IMR-90 (cell line): ENCODE measurements around the gene FBXO17. TPM values are rescaled to one million over a fixed set of nuclear protein-coding genes. Genes with fewer than 3 reads are reported as not detected.

Source experiments
- ATAC-seq: fragments of 200-7000 bp; cut with Tn5 transposase; 2 replicates; pipeline ENCODE4 v1.9.1; 2020; ENCODE audit warnings: low read depth, mild to moderate bottlenecking, moderate library complexity
- BruUV-seq: library from RNA; stranded (reverse); fragments of 400-500 nt; replicated peaks from 2 replicates; lab custom pipeline; 2021; lab: Mats Ljungman, UMichigan
- CTCF ChIA-PET: fragments of 300-600 bp; formaldehyde crosslinking; extraction: SDS; loops from one replicate; lab custom pipeline; 2021; ENCODE audit warnings: antibody characterized with exemption; lab: Yijun Ruan, JAX
- POLR2A ChIA-PET: fragments of 300-600 bp; sonication (Branson Sonifier 250); formaldehyde crosslinking; loops from one replicate; lab custom pipeline; 2022; ENCODE audit warnings: antibody characterized with exemption; ENCODE audit not compliant: unreplicated experiment; lab: Charles Lee
- DNase-seq: peaks from one replicate; pipeline ENCODE4 v3.0.0; 2013
- H2AFZ ChIP-seq: replicated peaks from 2 replicates; pipeline ENCODE3; 2013; ENCODE audit warnings: low read length, mild to moderate bottlenecking; ENCODE audit not compliant: poor library complexity
- H2AK5ac ChIP-seq: 2 replicates; pipeline ENCODE4 v1.6.1; 2013; ENCODE audit warnings: low read depth, low read length, inconsistent platforms
- H2AK9ac ChIP-seq: replicated peaks from 2 replicates; pipeline ENCODE3; 2013; ENCODE audit warnings: mild to moderate bottlenecking, low read depth, low read length, moderate library complexity; ENCODE audit not compliant: poor library complexity
- H2BK120ac ChIP-seq: 2 replicates; pipeline ENCODE4 v1.6.1; 2013; ENCODE audit warnings: low read depth, low read length, inconsistent platforms
- H2BK15ac ChIP-seq: 3 replicates; pipeline ENCODE4 v1.6.1; 2013; ENCODE audit warnings: low read depth, low read length, inconsistent platforms
- H2BK20ac ChIP-seq: 2 replicates; pipeline ENCODE4 v1.6.1; 2013; ENCODE audit warnings: low read depth, mild to moderate bottlenecking, inconsistent platforms, low read length, moderate library complexity
- H2BK5ac ChIP-seq: 2 replicates; pipeline ENCODE4 v1.6.1; 2013; ENCODE audit warnings: mild to moderate bottlenecking, low read depth, low read length, inconsistent platforms; ENCODE audit not compliant: poor library complexity, severe bottlenecking
- H3K14ac ChIP-seq: replicated peaks from 2 replicates; pipeline ENCODE4 v1.6.1; 2013; ENCODE audit warnings: low read depth, low read length, inconsistent platforms
- H3K18ac ChIP-seq: 2 replicates; pipeline ENCODE4 v1.6.1; 2013; ENCODE audit warnings: low read depth, low read length, control low read depth
- H3K23ac ChIP-seq: 2 replicates; pipeline ENCODE4 v1.6.1; 2013; ENCODE audit warnings: low read depth, low read length, inconsistent platforms
- H3K27ac ChIP-seq: 2 replicates; pipeline ENCODE4 v1.5.1; 2013; ENCODE audit warnings: mild to moderate bottlenecking, control low read depth, low read length; ENCODE audit not compliant: insufficient read depth
- H3K27me3 ChIP-seq: 2 replicates; pipeline ENCODE4 v1.6.1; 2013; ENCODE audit warnings: low read length; ENCODE audit not compliant: control insufficient read depth, insufficient read depth
- H3K36me3 ChIP-seq: 2 replicates; pipeline ENCODE4 v1.6.1; 2013; ENCODE audit warnings: low read length, mixed read lengths; ENCODE audit not compliant: control insufficient read depth, insufficient read depth
- H3K4ac ChIP-seq: 2 replicates; pipeline ENCODE4 v1.6.1; 2013; ENCODE audit warnings: low read depth, low read length, inconsistent platforms
- H3K4me1 ChIP-seq: 2 replicates; pipeline ENCODE4 v1.6.1; 2013; ENCODE audit warnings: low read length, mixed read lengths; ENCODE audit not compliant: control insufficient read depth, insufficient read depth
- H3K4me2 ChIP-seq: 2 replicates; pipeline ENCODE4 v1.6.1; 2013; ENCODE audit warnings: low read depth, mild to moderate bottlenecking, control low read depth, low read length, moderate library complexity
- H3K4me3 ChIP-seq: 2 replicates; pipeline ENCODE4 v1.5.1; 2013; ENCODE audit warnings: low read depth, mild to moderate bottlenecking, control low read depth, low read length, moderate library complexity; ENCODE audit not compliant: insufficient read depth
- H3K56ac ChIP-seq: 2 replicates; pipeline ENCODE4 v1.6.1; 2013; ENCODE audit warnings: low read length, inconsistent platforms; ENCODE audit not compliant: insufficient read depth; ENCODE audit errors: extremely low read depth
- H3K79me1 ChIP-seq, 2 experiments: 2 replicates each; pipeline ENCODE4 v1.6.1; 2013; ENCODE audit warnings: low read length in 2 of 2, inconsistent platforms in 1 of 2, low read depth in 1 of 2
- H3K9ac ChIP-seq: 2 replicates; pipeline ENCODE4 v1.6.1; 2013; ENCODE audit warnings: low read depth, low read length, control low read depth
- H3K9me1 ChIP-seq: 2 replicates; pipeline ENCODE4 v1.6.1; 2013; ENCODE audit warnings: low read length, inconsistent platforms; ENCODE audit not compliant: insufficient read depth
- H3K9me3 ChIP-seq: 2 replicates; pipeline ENCODE4 v1.6.1; 2013; ENCODE audit warnings: low read length; ENCODE audit not compliant: control insufficient read depth, insufficient read depth
- H4K20me1 ChIP-seq: 2 replicates; pipeline ENCODE4 v1.6.1; 2013; ENCODE audit warnings: low read length, inconsistent platforms; ENCODE audit not compliant: insufficient read depth
- H4K5ac ChIP-seq: 2 replicates; pipeline ENCODE4 v1.6.1; 2013; ENCODE audit warnings: mild to moderate bottlenecking, low read depth, low read length, control low read depth
- H4K8ac ChIP-seq, 2 experiments: 2 replicates each; pipeline ENCODE4 v1.6.1; 2013; ENCODE audit warnings: low read depth in 2 of 2, low read length in 2 of 2, control low read depth in 1 of 2, inconsistent platforms in 1 of 2
- H4K91ac ChIP-seq: 2 replicates; pipeline ENCODE4 v1.6.1; 2013; ENCODE audit warnings: low read depth, low read length, inconsistent platforms; ENCODE audit not compliant: insufficient read depth
- BHLHE40 ChIP-seq: fragments of 150-350 bp; IDR thresholded peaks from 2 replicates; pipeline ENCODE4 v1.6.1; 2016; ENCODE audit warnings: mild to moderate bottlenecking, low read depth, low read length
- CEBPB ChIP-seq: IDR thresholded peaks from 2 replicates; pipeline ENCODE4 v1.6.1; 2012; ENCODE audit warnings: low read depth, low read length, improper control_type of control experiment
- CHD1 ChIP-seq: IDR thresholded peaks from 2 replicates; pipeline ENCODE4 v1.6.1; 2012; ENCODE audit warnings: low read depth, low read length, improper control_type of control experiment
- CTCF ChIP-seq: conservative IDR thresholded peaks from 2 replicates; pipeline ENCODE4 v1.5.1; 2012; ENCODE audit warnings: mild to moderate bottlenecking, low read depth, low read length, improper control_type of control experiment
- ELK1 ChIP-seq: fragments of 150-350 bp; IDR thresholded peaks from 2 replicates; pipeline ENCODE4 v1.6.1; 2016; ENCODE audit warnings: low read depth, mild to moderate bottlenecking, low read length, moderate library complexity, borderline replicate concordance
- FOS ChIP-seq: fragments of 150-350 bp; IDR thresholded peaks from 2 replicates; pipeline ENCODE4 v1.6.1; 2016; ENCODE audit warnings: low read depth, low read length
- MAFK ChIP-seq: IDR thresholded peaks from 2 replicates; pipeline ENCODE4 v1.6.1; 2012; ENCODE audit warnings: low read depth, low read length, improper control_type of control experiment
- MAZ ChIP-seq: IDR thresholded peaks from 2 replicates; pipeline ENCODE4 v1.6.1; 2012; ENCODE audit warnings: low read depth, mild to moderate bottlenecking, low read length, improper control_type of control experiment, moderate library complexity, borderline replicate concordance
- MXI1 ChIP-seq: IDR thresholded peaks from 2 replicates; pipeline ENCODE4 v1.6.1; 2012; ENCODE audit warnings: low read depth, mild to moderate bottlenecking, low read length, moderate library complexity, borderline replicate concordance
- POLR2A ChIP-seq: IDR thresholded peaks from 2 replicates; pipeline ENCODE4 v1.6.1; 2012; ENCODE audit warnings: mild to moderate bottlenecking, low read depth, low read length
- RAD21 ChIP-seq: IDR thresholded peaks from 2 replicates; pipeline ENCODE4 v1.6.1; 2012; ENCODE audit warnings: low read length, improper control_type of control experiment
- RCOR1 ChIP-seq: IDR thresholded peaks from 2 replicates; pipeline ENCODE4 v1.6.1; 2012; ENCODE audit warnings: mild to moderate bottlenecking, low read length, improper control_type of control experiment; ENCODE audit not compliant: insufficient replicate concordance
- RFX5 ChIP-seq: IDR thresholded peaks from 2 replicates; pipeline ENCODE4 v1.8.0; 2012; ENCODE audit warnings: low read depth, mild to moderate bottlenecking, low read length, moderate library complexity
- SMC3 ChIP-seq: fragments of 150-350 bp; IDR thresholded peaks from 2 replicates; pipeline ENCODE4 v1.6.1; 2016; ENCODE audit warnings: low read depth, mild to moderate bottlenecking, antibody characterized with exemption, low read length, moderate library complexity
- USF2 ChIP-seq: fragments of 150-350 bp; IDR thresholded peaks from 2 replicates; pipeline ENCODE4 v1.6.1; 2017; ENCODE audit warnings: mild to moderate bottlenecking, antibody characterized with exemption, low read length, low read depth
- WGBS, 2 experiments: methylation state at CpG; one replicate each; pipeline versions ENCODE4 v1.1.5 to v1.1.7; 2013; ENCODE audit warnings: missing lambda C conversion rate in 2 of 2; ENCODE audit not compliant: insufficient read length in 1 of 2; ENCODE audit errors: extremely low coverage in 2 of 2; 5-methylcytosine and 5-hydroxymethylcytosine counted together
- dilution Hi-C: fragments of 300-500 bp; cut with HindIII; formaldehyde crosslinking; loops from one replicate; pipeline ENCODE4 v1.14.3; 2018; ENCODE audit warnings: low sequenced_read_pairs; ENCODE audit not compliant: unreplicated experiment
- in situ Hi-C: fragments of 300-500 bp; cut with MboI; formaldehyde crosslinking; loops from 3 replicates; pipeline ENCODE4 v1.14.3; 2019; ENCODE audit warnings: low sequenced_read_pairs, inconsistent platforms, mixed read lengths
- intact Hi-C: fragments of 100-400 bp; cut with micrococcal nuclease; formaldehyde crosslinking; loops from 2 replicates; pipeline ENCODE4 v1.10.0; 2022
- polyA plus RNA-seq, 3 experiments: library from polyadenylated mRNA; depleted of rRNA; stranded (reverse); fragments of >200 nt; gene quantifications; 2 replicates each; pipeline ENCODE4 v1.2.3, GENCODE V29; 2012; ENCODE audit warnings: low replicate concordance in 1 of 3
- total RNA-seq: library from RNA; depleted of rRNA; stranded (reverse); fragments of >200 nt; gene quantifications from 2 replicates; pipeline ENCODE4 v1.2.3, GENCODE V29; 2012

FBXO17 gene
- total and polyA plus RNA-seq, 2 of the 4 experiments (the other 2 are of a cell fraction) = 10.8 to 20.7 TPM

- BruUV-seq = no TSS peak
- H4K8ac ChIP-seq = no peak overlapping the region
- no peak overlapping the region for H3K18ac ChIP-seq
- no peak overlapping the region for H4K91ac ChIP-seq
- peak overlapping the region; percentile 68 for H2AFZ ChIP-seq
- H3K56ac ChIP-seq = no peak overlapping the region
- ChIA-PET CTCF (no interaction called here), POLR2A (no interaction called here)
- no peak overlapping the region for H4K5ac ChIP-seq
- no peaks in the 10 kb centered on the region for H3K9me1 ChIP-seq
- WGBS, 2 experiments = 51 to 100% methylated on average over 1 to 4 of the region's 15 CpGs
- peaks cover 3% of the 10 kb centered on the region; the same call in 1 of the 2 replicates for H3K9me3 ChIP-seq
- H3K4me1 ChIP-seq = peaks cover 7% of the 10 kb centered on the region
- no peak overlapping the region for H3K4ac ChIP-seq
- no peak overlapping the region for H2AK5ac ChIP-seq
- intact Hi-C loops = no loop called here
- no peak overlapping the region for H2AK9ac ChIP-seq
- in situ Hi-C loops = no loop called here
- dilution Hi-C loops = no loop called here
- no peak overlapping the region for H2BK120ac ChIP-seq
- no peak overlapping the region for H3K14ac ChIP-seq
- no peaks in the 10 kb centered on the region for H4K20me1 ChIP-seq
- H3K27me3 ChIP-seq = no peaks in the 10 kb centered on the region; the same call in 1 of the 2 replicates
- H2BK5ac ChIP-seq = no peak overlapping the region
- no peak overlapping the region for H3K9ac ChIP-seq
- DNase-seq (peak; percentile 50), ATAC-seq (no peak)
- H3K79me1 ChIP-seq = peaks cover 0 to 10% of the 10 kb centered on the region in 2 experiments; a peak in 1 of 4 replicates
- no peak overlapping the region for H3K4me2 ChIP-seq
- H3K27ac ChIP-seq = no peak overlapping the region
- no peak overlapping the region for H3K23ac ChIP-seq
- no peak overlapping the region for H2BK15ac ChIP-seq
- no peaks in the 10 kb centered on the region for H3K36me3 ChIP-seq
- no peak overlapping the region for H3K4me3 ChIP-seq
- H2BK20ac ChIP-seq = no peak overlapping the region
- TF ChIP-seq MAFK (no peak), RCOR1 (no peak), POLR2A (no peak), RFX5 (no peak), SMC3 (no peak), FOS (no peak), ELK1 (no peak), RAD21 (no peak), BHLHE40 (no peak), MAZ (no peak), MXI1 (no peak), USF2 (no peak), CEBPB (no peak), CTCF (no peak), CHD1 (no peak)
These were observed 2.1 kb upstream of the FBXO17 start for GRCh38 chr19:38977445-38978325.
